SK-N-MC (cell line): ENCODE results near the gene CORO1C.

ENCODE experiments used
- DNase-seq: peaks from one replicate; pipeline ENCODE4 v3.0.0-alpha.2; 2011; ENCODE audit warnings: low read depth, low spot score
- H3K27ac ChIP-seq: fragments of 200-600 bp; sonication (generic); 2 replicates; pipeline ENCODE4 v1.5.1; 2016; ENCODE audit warnings: mixed run types
- H3K36me3 ChIP-seq: fragments of 200-600 bp; sonication (generic); 2 replicates; pipeline ENCODE4 v1.6.1; 2017; ENCODE audit warnings: antibody characterized with exemption, low read length, mixed read lengths; ENCODE audit not compliant: insufficient read depth
- H3K4me3 ChIP-seq: fragments of 200-600 bp; sonication (generic); 2 replicates; pipeline ENCODE4 v1.5.1; 2016
- H3K9ac ChIP-seq: fragments of 200-600 bp; sonication (generic); 2 replicates; pipeline ENCODE4 v1.8.0; 2017; ENCODE audit warnings: mixed run types, mixed read lengths; ENCODE audit not compliant: insufficient read length
- H3K9me3 ChIP-seq: fragments of 200-600 bp; sonication (generic); 2 replicates; pipeline ENCODE4 v1.6.1; 2017; ENCODE audit warnings: low read depth, mild to moderate bottlenecking, antibody characterized with exemption, low read length, moderate library complexity, mixed read lengths
- EZH2 ChIP-seq: fragments of 200-600 bp; sonication (generic); IDR thresholded peaks from one replicate; pipeline ENCODE4 v1.6.1; 2017; ENCODE audit warnings: antibody characterized with exemption
- FOXP2 ChIP-seq: optimal IDR thresholded peaks from 2 replicates; pipeline ENCODE3; 2011; ENCODE audit warnings: mild to moderate bottlenecking, moderate library complexity; ENCODE audit not compliant: insufficient read depth; ENCODE audit errors: extremely low read length, control extremely low read depth
- POLR2AphosphoS5 ChIP-seq: IDR thresholded peaks from 2 replicates; pipeline ENCODE4 v1.6.1; 2012; ENCODE audit warnings: mild to moderate bottlenecking, low read depth, low read length, borderline replicate concordance

CORO1C gene

DNA sequence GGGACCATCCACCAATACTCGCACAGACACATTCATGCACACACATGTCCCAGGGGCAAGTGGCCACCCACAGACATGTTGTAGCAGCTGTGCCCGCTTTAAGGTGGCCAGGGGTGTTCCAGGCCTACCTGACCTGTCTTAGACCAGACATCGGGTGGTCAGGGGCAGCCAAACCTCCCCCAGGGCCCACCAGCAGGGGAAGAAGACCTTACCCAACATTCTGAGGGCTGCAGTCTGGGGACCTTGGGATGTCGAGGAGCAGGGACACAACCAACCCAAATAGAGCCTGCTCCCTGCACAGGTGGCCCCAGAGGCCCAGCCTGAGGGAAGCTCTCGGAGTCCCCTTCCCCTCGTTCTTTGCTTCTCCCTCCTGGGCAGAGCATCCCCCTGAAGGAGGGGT, 131.8 kb downstream of the CORO1C start:
- Histone ChIP-seq H3K9me3 (no peaks in the 10 kb centered on the region), H3K4me3 (no peak overlapping the region), H3K36me3 (no peaks in the 10 kb centered on the region), H3K9ac (no peak overlapping the region), H3K27ac (no peak overlapping the region)
- TF ChIP-seq FOXP2 (no peak), EZH2 (no peak), POLR2AphosphoS5 (no peak)
- no peak for DNase-seq

GRCh38 chr12:108598553-108599250, 132.6 kb downstream of the CORO1C start:
- DNase-seq: no peak
- Histone ChIP-seq H3K9me3 (no peaks in the 10 kb centered on the region), H3K9ac (no peak overlapping the region), H3K4me3 (no peak overlapping the region), H3K36me3 (no peaks in the 10 kb centered on the region), H3K27ac (no peak overlapping the region)
- TF ChIP-seq FOXP2 (no peak), POLR2AphosphoS5 (no peak), EZH2 (no peak)

- DNase-seq: no peak
- Histone ChIP-seq H3K9me3 (no peaks in the 10 kb centered on the region), H3K4me3 (peak within 1 kb of the TSS; percentile 67), H3K27ac (no peak within 1 kb of the TSS), H3K9ac (peak within 1 kb of the TSS; percentile 43), H3K36me3 (no peaks in the 10 kb centered on the region)
- TF ChIP-seq POLR2AphosphoS5: no peak
- no peak for TF ChIP-seq FOXP2
- no peak for TF ChIP-seq EZH2
These were observed 133.5 kb downstream of the CORO1C start, which contains the start of gene TMEM119 for GRCh38 chr12:108597559-108598471. TSS of gene TMEM119 (minus strand) at chr12:108598084. CDS start at chr12:108592383, 5,701 bp downstream.

GRCh38 chr12:108596854-108597558, 134.3 kb downstream of the CORO1C start:
- H3K4me3 ChIP-seq: peak overlapping the region; percentile 67

GRCh38 chr12:108595711-108596647, 135.3 kb downstream of the CORO1C start:
- H3K36me3 ChIP-seq: no peaks in the 10 kb centered on the region
- H3K27ac ChIP-seq: no peak overlapping the region
- peak overlapping the region; percentile 67 for H3K4me3 ChIP-seq
- TF ChIP-seq POLR2AphosphoS5 (no peak), FOXP2 (no peak), EZH2 (no peak)
- no peak overlapping the region for H3K9ac ChIP-seq
- no peaks in the 10 kb centered on the region for H3K9me3 ChIP-seq
- DNase-seq: no peak

More at GRCh38 chr12:108596854-108597558, 134.3 kb downstream of the CORO1C start:
- no peak for DNase-seq
- TF ChIP-seq POLR2AphosphoS5: no peak
- TF ChIP-seq EZH2: no peak
- no peak for TF ChIP-seq FOXP2
- no peak overlapping the region for H3K27ac ChIP-seq
- H3K9me3 ChIP-seq: no peaks in the 10 kb centered on the region
- H3K9ac ChIP-seq: peak overlapping the region; percentile 43
- no peaks in the 10 kb centered on the region for H3K36me3 ChIP-seq
